H9 (cell line): ENCODE measurements around the gene SOX12. TPM values are rescaled to one million over a fixed set of nuclear protein-coding genes. Genes with fewer than 3 reads are reported as not detected.

Experiments used
- DNase-seq: peaks from one replicate; pipeline ENCODE4 v3.0.0-alpha.2; 2017
- H2AFZ ChIP-seq: one replicate; pipeline ENCODE4 v1.6.1; 2013; ENCODE audit warnings: mild to moderate bottlenecking, low read length, control low read depth, moderate library complexity
- H2AK5ac ChIP-seq: 2 replicates; pipeline ENCODE4 v1.6.1; 2013; ENCODE audit warnings: low read length, control low read depth, mixed read lengths; ENCODE audit not compliant: insufficient read length
- H2BK120ac ChIP-seq: one replicate; pipeline ENCODE4 v1.6.1; 2013; ENCODE audit warnings: low read depth, mild to moderate bottlenecking, low read length, control low read depth, inconsistent platforms; ENCODE audit not compliant: poor library complexity, severe bottlenecking
- H2BK12ac ChIP-seq: 2 replicates; pipeline ENCODE4 v1.6.1; 2013; ENCODE audit warnings: low read length, control low read depth, mixed read lengths, low read depth; ENCODE audit not compliant: insufficient read length
- H2BK15ac ChIP-seq: 2 replicates; pipeline ENCODE4 v1.6.1; 2013; ENCODE audit warnings: low read depth, low read length, control low read depth
- H2BK20ac ChIP-seq: one replicate; pipeline ENCODE4 v1.6.1; 2013; ENCODE audit warnings: low read depth, mild to moderate bottlenecking, low read length, control low read depth, inconsistent platforms; ENCODE audit not compliant: poor library complexity, severe bottlenecking
- H2BK5ac ChIP-seq: 2 replicates; pipeline ENCODE4 v1.6.1; 2013; ENCODE audit warnings: low read length, control low read depth, mixed read lengths; ENCODE audit not compliant: insufficient read length
- H3K14ac ChIP-seq: 2 replicates; pipeline ENCODE4 v1.6.1; 2013; ENCODE audit warnings: low read length, control low read depth; ENCODE audit not compliant: insufficient read depth
- H3K18ac ChIP-seq: 2 replicates; pipeline ENCODE4 v1.6.1; 2013; ENCODE audit warnings: low read depth, mild to moderate bottlenecking, mixed read lengths, low read length, control low read depth; ENCODE audit not compliant: insufficient read length
- H3K23ac ChIP-seq: 2 replicates; pipeline ENCODE4 v1.6.1; 2013; ENCODE audit warnings: low read length, control low read depth, mixed read lengths, low read depth; ENCODE audit not compliant: insufficient read length
- H3K23me2 ChIP-seq: 2 replicates; pipeline ENCODE4 v1.6.1; 2013; ENCODE audit warnings: low read depth, mild to moderate bottlenecking, mixed read lengths, low read length, control low read depth; ENCODE audit not compliant: insufficient read length, poor library complexity, severe bottlenecking
- H3K27ac ChIP-seq: 2 replicates; pipeline ENCODE4 v1.5.1; 2013; ENCODE audit warnings: low read length, control low read depth, mixed read lengths, low read depth; ENCODE audit not compliant: insufficient read length
- H3K27me3 ChIP-seq: 2 replicates; pipeline ENCODE4 v1.6.1; 2013; ENCODE audit warnings: low read length, control low read depth, inconsistent platforms; ENCODE audit not compliant: insufficient read depth
- H3K4ac ChIP-seq: 2 replicates; pipeline ENCODE4 v1.6.1; 2013; ENCODE audit warnings: low read depth, mild to moderate bottlenecking, control low read depth, inconsistent platforms, low read length, moderate library complexity
- H3K4me1 ChIP-seq: 2 replicates; pipeline ENCODE4 v1.6.1; 2013; ENCODE audit warnings: low read length, control low read depth, inconsistent platforms; ENCODE audit not compliant: insufficient read depth
- H3K4me2 ChIP-seq: 2 replicates; pipeline ENCODE4 v1.6.1; 2013; ENCODE audit warnings: low read length, control low read depth, mixed read lengths; ENCODE audit not compliant: insufficient read length, insufficient read depth
- H3K56ac ChIP-seq: 2 replicates; pipeline ENCODE4 v1.6.1; 2013; ENCODE audit warnings: low read depth, mild to moderate bottlenecking, mixed read lengths, low read length, control low read depth; ENCODE audit not compliant: insufficient read length
- H3K79me1 ChIP-seq: 2 replicates; pipeline ENCODE4 v1.6.1; 2013; ENCODE audit warnings: low read depth, mild to moderate bottlenecking, moderate library complexity, low read length, control low read depth, inconsistent platforms; ENCODE audit not compliant: insufficient read depth, poor library complexity, severe bottlenecking
- H3K79me2 ChIP-seq: 2 replicates; pipeline ENCODE4 v1.6.1; 2013; ENCODE audit warnings: low read length, control low read depth, inconsistent platforms; ENCODE audit not compliant: insufficient read depth
- H3K9ac ChIP-seq: 2 replicates; pipeline ENCODE4 v1.6.1; 2013; ENCODE audit warnings: low read length, control low read depth, mixed read lengths; ENCODE audit not compliant: insufficient read length; ENCODE audit errors: extremely low read depth
- H3K9me3 ChIP-seq: one replicate; pipeline ENCODE4 v1.6.1; 2013; ENCODE audit warnings: low read depth, low read length, inconsistent platforms; ENCODE audit not compliant: control insufficient read depth
- H3T11ph ChIP-seq: one replicate; pipeline ENCODE4 v1.6.1; 2013; ENCODE audit warnings: mild to moderate bottlenecking, low read length, control low read depth, inconsistent platforms
- H4K20me1 ChIP-seq: one replicate; pipeline ENCODE4 v1.6.1; 2013; ENCODE audit not compliant: control insufficient read depth, insufficient read length, insufficient read depth
- H4K5ac ChIP-seq: 2 replicates; pipeline ENCODE4 v1.6.1; 2013; ENCODE audit warnings: low read depth, mild to moderate bottlenecking, mixed read lengths, low read length, control low read depth; ENCODE audit not compliant: insufficient read length
- H4K8ac ChIP-seq: replicated peaks from 2 replicates; pipeline ENCODE4 v1.6.1; 2013; ENCODE audit warnings: low read length, control low read depth, mixed read lengths, low read depth; ENCODE audit not compliant: insufficient read length
- H4K91ac ChIP-seq: 2 replicates; pipeline ENCODE4 v1.6.1; 2013; ENCODE audit warnings: low read depth, mild to moderate bottlenecking, moderate library complexity, mixed read lengths, low read length, control low read depth; ENCODE audit not compliant: insufficient read length
- H3K27ac Mint-ChIP-seq, 3 experiments: 2 replicates in 2 of 3; 3 replicates in 1 of 3; pipeline ENCODE4 v1.8.0; 2020 to 2021; ENCODE audit warnings: mixed read lengths in 3 of 3, mild to moderate bottlenecking in 1 of 3, moderate library complexity in 1 of 3
- H3K27me3 Mint-ChIP-seq: 2 replicates; pipeline ENCODE4 v1.8.0; 2021; ENCODE audit warnings: low read depth, mild to moderate bottlenecking, moderate library complexity, mixed read lengths
- H3K36me3 Mint-ChIP-seq, 3 experiments: 2 replicates in 2 of 3; 3 replicates in 1 of 3; pipeline ENCODE4 v1.8.0; 2020 to 2021; ENCODE audit warnings: low read depth in 3 of 3, mixed read lengths in 3 of 3; ENCODE audit not compliant: insufficient read depth in 1 of 3
- H3K4me1 Mint-ChIP-seq, 2 experiments: 2 replicates each; pipeline ENCODE4 v1.8.0; 2020; ENCODE audit warnings: mixed read lengths in 2 of 2
- H3K4me3 Mint-ChIP-seq, 2 experiments: 2 replicates in 1 of 2; 3 replicates in 1 of 2; pipeline ENCODE4 v1.8.0; 2020 to 2021; ENCODE audit warnings: mild to moderate bottlenecking in 2 of 2, mixed read lengths in 2 of 2, moderate library complexity in 1 of 2
- H3K9me3 Mint-ChIP-seq, 2 experiments: 2 replicates in 1 of 2; 3 replicates in 1 of 2; pipeline ENCODE4 v1.8.0; 2020; ENCODE audit warnings: mild to moderate bottlenecking in 2 of 2, mixed read lengths in 2 of 2, moderate library complexity in 1 of 2
- WGBS: extraction: QIAGEN DNeasy Blood & Tissue Kit; methylation state at CpG from one replicate; pipeline ENCODE4 v1.1.7; 2013; ENCODE audit warnings: missing lambda C conversion rate, low lambda C conversion rate, mixed read lengths; ENCODE audit not compliant: insufficient read length; ENCODE audit errors: extremely low coverage; 5-methylcytosine and 5-hydroxymethylcytosine counted together
- total RNA-seq: library from RNA; stranded (reverse); gene quantifications from 2 replicates; pipeline ENCODE4 v1.2.1, GENCODE V29; 2021
- TF ChIP-seq, protein P1 (sequence below): fragments of 200-600 bp; sonication (generic); conservative IDR thresholded peaks from 3 replicates; pipeline ENCODE4 v1.8.0; 2021; ENCODE audit warnings: antibody characterized with exemption, mild to moderate bottlenecking

Gene SOX12
- total RNA-seq, 1 experiment from 2014 or later: 54.4 TPM

DNA sequence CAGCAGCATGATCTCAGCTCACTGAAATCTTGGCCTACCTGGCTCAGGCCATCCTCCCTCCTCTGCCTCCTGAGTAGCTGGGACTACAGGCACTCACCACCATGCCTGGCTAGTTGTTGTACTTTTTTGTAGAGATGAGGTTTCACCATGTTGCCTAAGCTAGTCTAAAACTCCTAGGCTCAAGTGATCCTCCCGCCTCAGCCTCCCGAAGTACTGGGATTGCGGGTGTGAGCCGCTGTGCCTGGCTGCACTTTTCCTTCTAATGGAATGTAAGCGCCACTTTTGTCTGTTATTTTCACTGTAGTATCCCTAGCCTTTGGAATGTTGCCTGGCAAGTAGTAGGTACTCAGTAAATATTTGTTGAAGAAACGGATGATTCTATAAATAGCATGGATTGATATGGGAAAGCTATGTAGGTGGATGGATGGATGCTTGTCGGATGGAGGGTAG is 44.8 kb downstream of the SOX12 start:
- Histone ChIP-seq H3K18ac (no peak overlapping the region), H3K79me2 (no peaks in the 10 kb centered on the region), H4K91ac (no peak overlapping the region), H4K8ac (no peak overlapping the region), H3K79me1 (no peaks in the 10 kb centered on the region), H2AFZ (no peak overlapping the region), H3K27me3 (no peaks in the 10 kb centered on the region), H2BK15ac (no peak overlapping the region), H2AK5ac (no peak overlapping the region), H3K23me2 (no peaks in the 10 kb centered on the region), H3K4me2 (no peak overlapping the region), H4K5ac (no peak overlapping the region), H3K27ac (no peak overlapping the region), H2BK12ac (no peak overlapping the region), H3K23ac (no peak overlapping the region), H3K56ac (no peak overlapping the region), H4K20me1 (peaks cover 3% of the 10 kb centered on the region), H3K4me1 (no peaks in the 10 kb centered on the region), H3T11ph (no peak overlapping the region), H3K4ac (no peak overlapping the region), H3K9ac (no peak overlapping the region), H3K9me3 (no peaks in the 10 kb centered on the region), H2BK20ac (no peak overlapping the region), H3K14ac (no peak overlapping the region), H2BK5ac (no peak overlapping the region), H2BK120ac (no peak overlapping the region)
- Mint-ChIP-seq H3K27me3 (peaks cover 6% of the 10 kb centered on the region), H3K36me3 (no peaks in the 10 kb centered on the region), H3K9me3 (no peaks in the 10 kb centered on the region), H3K4me3 (no peak overlapping the region), H3K27ac (no peak overlapping the region; a peak in 1 of 7 replicates), H3K4me1 (peaks cover 9 to 12% of the 10 kb centered on the region in 2 experiments; a peak in 3 of 4 replicates)
- TF ChIP-seq, protein P1, sequence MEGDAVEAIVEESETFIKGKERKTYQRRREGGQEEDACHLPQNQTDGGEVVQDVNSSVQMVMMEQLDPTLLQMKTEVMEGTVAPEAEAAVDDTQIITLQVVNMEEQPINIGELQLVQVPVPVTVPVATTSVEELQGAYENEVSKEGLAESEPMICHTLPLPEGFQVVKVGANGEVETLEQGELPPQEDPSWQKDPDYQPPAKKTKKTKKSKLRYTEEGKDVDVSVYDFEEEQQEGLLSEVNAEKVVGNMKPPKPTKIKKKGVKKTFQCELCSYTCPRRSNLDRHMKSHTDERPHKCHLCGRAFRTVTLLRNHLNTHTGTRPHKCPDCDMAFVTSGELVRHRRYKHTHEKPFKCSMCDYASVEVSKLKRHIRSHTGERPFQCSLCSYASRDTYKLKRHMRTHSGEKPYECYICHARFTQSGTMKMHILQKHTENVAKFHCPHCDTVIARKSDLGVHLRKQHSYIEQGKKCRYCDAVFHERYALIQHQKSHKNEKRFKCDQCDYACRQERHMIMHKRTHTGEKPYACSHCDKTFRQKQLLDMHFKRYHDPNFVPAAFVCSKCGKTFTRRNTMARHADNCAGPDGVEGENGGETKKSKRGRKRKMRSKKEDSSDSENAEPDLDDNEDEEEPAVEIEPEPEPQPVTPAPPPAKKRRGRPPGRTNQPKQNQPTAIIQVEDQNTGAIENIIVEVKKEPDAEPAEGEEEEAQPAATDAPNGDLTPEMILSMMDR: no peak
- no CpG with 5 or more reads among the region's 7 CpGs for whole genome bisulfite sequencing
- DNase-seq: no peak
